Common myeloid progenitor, CD34-positive (primary cell): ENCODE measurements around the gene SLAMF7.

Source experiments
- CTCF ChIA-PET: fragments of 350-600 bp; sonication (Branson Sonifier 250); formaldehyde crosslinking; loops from one replicate; lab custom pipeline; 2021; ENCODE audit warnings: antibody characterized with exemption; lab: Charles Lee
- POLR2A ChIA-PET: fragments of 350-600 bp; sonication (Branson Sonifier 250); formaldehyde crosslinking; loops from one replicate; lab custom pipeline; 2021; ENCODE audit warnings: antibody characterized with exemption; lab: Charles Lee
- DNase-seq, 3 donors: peaks; one replicate each; pipeline versions ENCODE4 v3.0.0 to v3.0.0-alpha.2; 2013
- H3K27ac ChIP-seq, 2 experiments: 1 replicate in 1 of 2; 2 replicates in 1 of 2; pipeline ENCODE4 v1.7.0; 2013; ENCODE audit warnings: inconsistent platforms in 2 of 2, low read length in 2 of 2, mild to moderate bottlenecking in 2 of 2, low read depth in 1 of 2, moderate library complexity in 1 of 2; ENCODE audit not compliant: severe bottlenecking in 2 of 2, insufficient read depth in 1 of 2, poor library complexity in 1 of 2
- H3K27me3 ChIP-seq, 5 experiments: replicated peaks in 2 of 5; 1 replicate in 3 of 5; 2 replicates in 2 of 5; pipeline versions ENCODE4 v1.6.1 to v1.7.0; 2013; ENCODE audit warnings: low read length in 4 of 5, mild to moderate bottlenecking in 2 of 5, moderate library complexity in 2 of 5, inconsistent platforms in 1 of 5; ENCODE audit not compliant: insufficient read depth in 5 of 5, control insufficient read depth in 4 of 5
- H3K36me3 ChIP-seq, 4 experiments: 1 replicate in 2 of 4; 2 replicates in 2 of 4; pipeline versions ENCODE4 v1.6.1 to v1.7.0; 2013; ENCODE audit warnings: low read length in 3 of 4, control low read depth in 1 of 4, mild to moderate bottlenecking in 1 of 4; ENCODE audit not compliant: control insufficient read depth in 4 of 4, insufficient read depth in 4 of 4
- H3K4me1 ChIP-seq, 4 experiments: 1 replicate in 3 of 4; 2 replicates in 1 of 4; pipeline versions ENCODE4 v1.6.1 to v1.7.1; 2013; ENCODE audit warnings: low read length in 3 of 4, mild to moderate bottlenecking in 3 of 4, control low read depth in 1 of 4, inconsistent platforms in 1 of 4, moderate library complexity in 1 of 4; ENCODE audit not compliant: control insufficient read depth in 4 of 4, insufficient read depth in 4 of 4; ENCODE audit errors: control extremely low read depth in 1 of 4
- H3K4me3 ChIP-seq, 7 experiments: 1 replicate in 4 of 7; 2 replicates in 3 of 7; pipeline versions ENCODE4 v1.5.1 to v1.7.0; 2013; ENCODE audit warnings: mild to moderate bottlenecking in 7 of 7, low read length in 6 of 7, moderate library complexity in 6 of 7, inconsistent platforms in 2 of 7, low read depth in 2 of 7, control low read depth in 1 of 7; ENCODE audit not compliant: insufficient read depth in 4 of 7, control insufficient read depth in 1 of 7; ENCODE audit errors: extremely low read depth in 1 of 7
- H3K9me3 ChIP-seq, 5 experiments: 1 replicate in 4 of 5; 2 replicates in 1 of 5; pipeline versions ENCODE4 v1.6.1 to v1.7.1; 2013; ENCODE audit warnings: low read length in 4 of 5, mild to moderate bottlenecking in 2 of 5, inconsistent platforms in 1 of 5, low read depth in 1 of 5, moderate library complexity in 1 of 5; ENCODE audit not compliant: control insufficient read depth in 4 of 5, insufficient read depth in 2 of 5; ENCODE audit errors: control extremely low read depth in 1 of 5
- WGBS: methylation state at CpG from one replicate; pipeline ENCODE4 v1.1.5; 2013; ENCODE audit not compliant: insufficient coverage; 5-methylcytosine and 5-hydroxymethylcytosine counted together

The SLAMF7 gene

GRCh38 chr1:160801836-160802580 lies 63.0 kb downstream of the SLAMF7 start:
- Histone ChIP-seq H3K4me1 (peaks cover 8 to 22% (median 9%) of the 10 kb centered on the region in 4 experiments), H3K27me3 (peaks cover 0 to 21% (median 9%) of the 10 kb centered on the region in 5 experiments), H3K4me3 (no peak overlapping the region), H3K27ac (no peak overlapping the region), H3K36me3 (no peaks in the 10 kb centered on the region), H3K9me3 (peaks cover 0 to 16% (median 3%) of the 10 kb centered on the region in 5 experiments)
- ChIA-PET POLR2A (no interaction called here), CTCF (no interaction called here)
- WGBS = 96% methylated on average over 40 of the region's 43 CpGs
- no peak for DNase-seq
